GM18519 (cell line): Measurements from ENCODE around the gene TMEM132D.

Experiments
- ATAC-seq: cut with Tn5 transposase; IDR thresholded peaks from one replicate; pipeline ENCODE4 v1.9.1; 2021; ENCODE audit warnings: mild to moderate bottlenecking, moderate library complexity; ENCODE audit not compliant: unreplicated experiment, low FRiP score

Gene TMEM132D

DNA sequence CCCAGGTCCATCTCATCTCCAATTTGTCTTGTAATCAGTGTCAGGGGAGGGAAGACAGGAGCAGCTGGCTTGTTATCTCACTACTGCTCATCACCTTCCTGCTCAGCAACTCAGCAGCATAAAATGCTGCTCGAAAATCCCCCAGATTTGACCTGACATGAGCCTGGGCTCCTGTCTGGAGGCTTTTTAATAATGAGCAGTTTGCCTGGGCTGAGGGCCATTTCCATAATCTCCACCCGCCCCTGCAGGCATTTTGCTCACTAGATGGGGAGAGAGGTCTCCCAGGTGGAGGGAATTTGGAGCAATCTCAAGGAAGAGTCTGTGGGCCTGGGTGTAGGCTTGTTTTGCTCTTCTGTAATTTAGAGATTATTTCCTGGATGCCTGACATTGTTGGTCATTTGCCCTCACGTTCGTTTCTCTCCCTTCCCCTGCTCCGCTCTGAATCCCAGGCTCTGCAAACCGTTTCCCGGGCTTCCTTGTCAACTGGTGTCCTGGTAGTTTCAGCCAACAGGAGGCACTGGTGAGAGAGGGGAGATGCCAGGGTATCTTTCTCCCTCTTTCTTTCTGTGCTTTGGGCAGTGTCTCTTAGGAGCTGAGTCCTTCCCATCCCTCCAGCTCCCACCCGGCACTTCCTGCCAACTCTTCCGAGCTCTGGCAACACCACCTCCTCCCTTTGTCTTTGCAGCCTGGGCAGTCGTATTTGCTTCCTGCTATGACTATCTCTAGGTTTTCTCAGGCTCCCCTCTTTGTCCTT, 751.3 kb downstream of the TMEM132D start:
- no peak for ATAC-seq

DNA sequence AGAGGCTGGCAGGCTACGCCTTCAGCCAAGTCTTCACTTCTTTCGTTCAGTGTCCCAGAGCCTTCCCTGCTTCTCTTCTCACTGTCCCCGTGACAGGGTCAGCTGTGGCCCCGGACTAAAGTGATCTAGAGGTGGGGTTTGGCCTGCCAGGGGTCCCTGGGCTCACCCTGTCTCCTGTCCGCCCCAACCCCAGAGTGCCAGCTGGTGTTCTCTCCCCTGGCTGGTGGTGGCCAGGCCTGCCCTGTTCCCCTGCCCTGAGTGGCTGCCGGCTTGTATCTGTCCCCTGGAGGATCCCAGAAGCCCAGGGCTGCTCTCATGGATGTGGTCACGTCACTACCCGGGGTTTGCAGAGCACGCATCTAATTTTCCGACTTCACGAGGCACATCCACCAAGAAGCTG, 753.1 kb downstream of the TMEM132D start:
- no peak for ATAC-seq

- no peak for ATAC-seq
These were observed 758.4 kb downstream of the TMEM132D start for GRCh38 chr12:129145381-129145780.

- no peak for ATAC-seq
These were observed 765.0 kb downstream of the TMEM132D start for GRCh38 chr12:129138776-129139175.

DNA sequence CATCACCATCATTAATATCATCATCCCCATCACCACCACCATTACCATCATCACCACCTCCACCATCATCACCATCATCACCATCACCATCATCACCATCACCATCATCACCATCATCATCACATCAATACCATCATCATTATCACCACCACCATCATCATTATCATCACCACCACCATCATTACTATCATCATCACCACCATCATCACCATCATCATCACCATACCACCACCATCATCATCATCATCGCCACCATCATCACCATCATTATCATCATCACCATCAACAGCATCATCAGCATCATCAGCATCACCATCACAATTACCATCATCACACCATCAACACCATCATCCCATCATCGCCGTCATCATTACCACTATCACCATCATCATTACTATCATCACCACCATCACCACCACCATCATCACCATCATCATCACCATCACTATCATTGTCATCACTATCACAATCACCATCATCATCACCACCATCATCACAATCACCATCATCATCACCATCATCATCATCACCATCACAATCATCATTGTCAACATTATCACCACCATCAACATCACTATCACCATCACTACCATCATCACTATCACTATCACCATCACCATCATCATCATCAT, 767.0 kb downstream of the TMEM132D start:
- ATAC-seq, result no peak

DNA sequence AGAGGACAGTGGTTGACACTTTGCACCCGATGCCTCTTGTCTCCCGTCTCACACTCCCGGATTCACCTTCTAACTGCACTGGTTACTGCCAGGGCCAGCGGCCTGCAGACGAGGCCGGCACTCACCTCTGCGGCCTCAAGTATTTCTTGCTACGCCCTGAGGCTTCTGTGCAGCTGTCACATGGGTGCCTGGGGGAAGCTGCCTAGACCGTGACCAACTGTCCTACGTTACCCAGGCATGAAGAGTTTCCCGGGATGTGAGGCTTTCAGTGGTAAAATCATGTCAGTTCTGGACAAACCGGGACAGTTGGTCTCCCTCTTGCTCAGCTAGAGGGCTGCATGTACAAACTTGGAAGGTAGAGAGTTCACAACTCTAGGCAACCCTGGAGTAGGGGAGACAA, 776.1 kb downstream of the TMEM132D start:
- no peak for ATAC-seq

- no peak for ATAC-seq
These were observed 776.6 kb downstream of the TMEM132D start for GRCh38 chr12:129127211-129127610.

DNA sequence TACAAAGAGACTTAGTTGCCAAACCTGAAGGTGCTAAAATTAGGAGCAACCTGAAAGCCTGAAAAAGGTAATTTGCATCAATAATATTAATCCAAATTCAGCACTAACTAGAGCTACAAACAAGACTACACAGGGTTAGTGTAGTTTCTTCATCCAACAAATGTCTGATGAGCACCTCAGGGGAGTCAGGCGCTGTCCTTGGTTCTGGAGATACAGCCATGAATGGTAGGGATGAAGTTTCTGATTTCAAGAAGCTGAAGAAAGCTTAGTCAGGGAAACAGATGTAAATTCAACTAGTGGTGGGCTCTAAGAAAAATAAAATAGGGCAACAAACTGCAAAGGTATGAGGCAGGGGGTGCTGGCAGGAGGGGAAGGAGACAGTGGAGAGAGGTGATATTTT, 784.3 kb downstream of the TMEM132D start:
- ATAC-seq, result no peak

DNA sequence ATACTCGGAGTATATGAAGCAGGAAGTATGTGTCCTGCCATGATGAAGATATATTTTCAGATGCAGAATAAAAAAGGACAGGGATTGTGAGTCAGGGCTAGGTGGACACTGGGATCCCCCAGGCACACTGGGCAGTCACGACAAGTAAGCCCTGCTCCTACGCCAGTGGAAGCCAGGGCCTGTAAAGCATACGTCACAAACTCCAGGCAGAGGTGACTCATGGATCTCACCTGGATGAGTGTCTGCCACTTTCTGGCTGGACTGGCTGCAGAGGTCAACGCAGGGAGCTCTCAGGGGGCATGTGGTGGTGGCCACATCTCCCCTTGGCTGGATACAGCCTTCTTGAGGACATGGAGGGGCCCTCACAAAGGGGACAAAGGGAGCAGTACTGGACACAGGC, 788.3 kb downstream of the TMEM132D start:
- no peak for ATAC-seq

DNA sequence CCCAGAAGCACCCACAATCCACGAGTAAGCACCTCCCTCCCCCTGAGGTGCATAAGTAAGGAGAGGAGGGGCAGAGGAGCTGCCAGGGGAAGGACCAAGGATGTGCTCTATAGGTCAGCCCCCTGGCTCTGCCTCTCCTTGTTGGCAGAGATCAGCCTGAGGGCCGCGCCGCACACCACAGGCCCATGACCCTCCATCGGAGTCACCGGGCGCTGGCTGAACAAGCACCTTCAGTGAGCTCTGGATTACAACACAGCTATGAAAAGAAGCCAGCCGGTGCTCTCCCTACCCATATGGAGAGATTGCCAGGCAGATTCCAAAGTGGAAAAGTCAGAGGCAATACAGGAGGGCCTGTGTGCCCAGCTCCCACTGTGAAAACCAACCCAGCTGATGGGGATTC, 793.2 kb downstream of the TMEM132D start:
- ATAC-seq, result no peak

- no peak for ATAC-seq
These were observed 794.4 kb downstream of the TMEM132D start for GRCh38 chr12:129109174-129110001.

DNA sequence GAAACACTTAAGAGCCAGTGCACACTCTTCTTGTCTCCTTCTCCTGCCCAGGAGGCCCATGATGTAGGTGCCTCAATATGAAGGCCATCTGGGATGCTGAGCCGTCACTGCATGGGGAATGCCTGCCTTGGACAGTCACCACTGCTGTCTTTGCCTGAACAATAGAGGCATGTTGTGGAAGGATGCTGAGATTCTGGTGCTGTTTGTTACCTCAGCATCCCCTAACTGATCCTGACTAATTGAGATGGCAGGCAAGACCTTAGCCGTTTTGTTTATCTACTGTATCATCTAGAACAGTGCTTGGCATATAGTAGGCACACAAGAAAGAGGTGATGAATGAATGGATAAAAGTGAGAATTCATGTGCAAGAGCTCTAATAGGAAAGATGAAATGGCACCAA, 797.1 kb downstream of the TMEM132D start:
- ATAC-seq, result no peak

GRCh38 chr12:129103231-129103630, 800.6 kb downstream of the TMEM132D start:
- no peak for ATAC-seq

DNA sequence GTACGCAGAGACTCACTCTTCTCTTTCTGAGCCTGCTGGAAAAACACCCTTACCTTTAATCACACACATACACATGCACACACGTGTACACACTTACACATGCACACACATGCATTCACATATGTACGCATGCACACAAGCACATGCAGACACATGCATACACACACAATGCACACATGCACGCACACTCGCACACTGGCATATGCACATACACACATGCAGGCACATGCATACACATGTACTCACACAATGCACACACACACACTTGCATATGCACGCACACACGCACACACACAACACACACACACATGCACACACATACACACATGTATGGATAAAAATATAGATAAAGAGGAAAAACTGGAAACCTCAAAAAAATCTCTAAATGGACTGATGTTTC, 801.6 kb downstream of the TMEM132D start:
- ATAC-seq, result no peak

DNA sequence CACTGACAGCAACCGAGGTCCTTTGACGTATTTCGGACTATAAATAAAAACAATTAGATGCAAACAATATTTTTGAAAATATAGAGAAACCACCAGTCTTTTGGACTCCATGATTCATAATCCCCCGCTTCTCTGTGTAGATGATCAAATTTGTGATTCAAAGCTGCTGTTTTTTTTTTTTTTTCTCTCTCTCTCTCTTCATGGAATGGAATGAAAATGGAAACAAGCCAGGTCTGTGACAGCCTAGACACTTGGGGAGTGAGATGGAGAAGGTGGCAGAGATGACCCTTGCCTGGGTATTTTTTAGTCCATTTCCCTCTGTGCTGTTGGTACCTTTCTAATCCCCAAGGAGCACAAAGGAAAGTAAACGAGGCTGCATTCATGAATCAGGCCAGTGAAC, 802.0 kb downstream of the TMEM132D start:
- ATAC-seq, result no peak

GRCh38 chr12:129101404-129101803, 802.4 kb downstream of the TMEM132D start:
- no peak for ATAC-seq

GRCh38 chr12:129097451-129097850, 806.4 kb downstream of the TMEM132D start:
- no peak for ATAC-seq

DNA sequence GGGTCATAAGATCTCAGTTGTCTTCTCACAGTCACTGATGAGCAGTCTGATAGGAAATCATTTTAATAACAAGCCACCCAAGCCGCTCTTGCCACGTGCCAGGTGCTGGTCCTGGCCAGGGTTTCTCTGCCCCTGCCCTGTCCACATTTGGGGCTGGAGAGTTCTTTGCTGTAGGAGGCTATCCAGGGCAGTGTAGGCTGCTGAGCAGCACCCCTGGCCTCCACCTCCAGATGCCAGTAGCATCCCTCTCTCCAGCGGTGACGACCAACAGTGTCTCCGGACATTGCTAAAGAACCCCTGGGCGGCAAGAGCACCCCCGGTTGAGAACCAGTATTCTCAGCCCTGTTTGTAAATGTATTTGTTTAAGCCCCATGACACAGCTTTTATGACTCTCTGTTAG, 806.9 kb downstream of the TMEM132D start:
- ATAC-seq, result no peak

DNA sequence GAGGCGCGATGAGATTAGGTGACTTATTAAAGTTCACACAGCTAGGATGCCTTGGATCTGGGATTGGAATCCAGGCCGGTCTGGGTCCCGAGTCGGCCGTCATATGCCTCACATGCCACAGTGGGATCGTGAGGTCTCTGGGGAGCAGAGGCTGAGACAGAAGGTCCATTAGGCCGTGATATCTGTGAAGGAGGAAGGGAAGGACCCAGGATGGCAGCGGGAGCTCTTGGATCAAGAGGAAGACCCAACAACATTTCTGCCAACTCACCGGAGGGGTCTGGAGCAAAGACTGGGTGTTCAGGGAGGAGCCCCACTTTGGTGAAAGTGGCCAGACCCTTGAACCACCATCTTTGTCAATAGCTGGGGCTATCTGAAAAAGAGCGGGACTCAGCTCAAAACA, 807.6 kb downstream of the TMEM132D start:
- ATAC-seq, result no peak

- ATAC-seq, result no peak
These were observed 814.2 kb downstream of the TMEM132D start for GRCh38 chr12:129089576-129089975.
